Measurements from ENCODE around the gene IFT25. TPM values are rescaled to one million over a fixed set of nuclear protein-coding genes. Genes with fewer than 3 reads are reported as not detected.
"Not testable (repeated sequence)": the region's sequence is repeated elsewhere in the genome, so short reads cannot be mapped to it uniquely, and the experiment has no call there.

Gene IFT25
- 27.2 and 28.2 TPM in 2 replicates for total RNA-seq (2014; rRNA removed; shearing (Covaris generic))
- 97.1 and 109 TPM in 2 replicates for polyA plus RNA-seq (2016; fragmentation: Nextera tagmentation; extraction: Ambion mirVana)
- long read RNA-seq, transcript HSPB11-201 (6 exons, 915 nt): major isoform, 31 of 46 reads
- long read RNA-seq, partial matches to known transcripts: 0 of 46 reads
- long read RNA-seq, other reads (novel, unspliced or antisense): 15 of 46 reads

DNA sequence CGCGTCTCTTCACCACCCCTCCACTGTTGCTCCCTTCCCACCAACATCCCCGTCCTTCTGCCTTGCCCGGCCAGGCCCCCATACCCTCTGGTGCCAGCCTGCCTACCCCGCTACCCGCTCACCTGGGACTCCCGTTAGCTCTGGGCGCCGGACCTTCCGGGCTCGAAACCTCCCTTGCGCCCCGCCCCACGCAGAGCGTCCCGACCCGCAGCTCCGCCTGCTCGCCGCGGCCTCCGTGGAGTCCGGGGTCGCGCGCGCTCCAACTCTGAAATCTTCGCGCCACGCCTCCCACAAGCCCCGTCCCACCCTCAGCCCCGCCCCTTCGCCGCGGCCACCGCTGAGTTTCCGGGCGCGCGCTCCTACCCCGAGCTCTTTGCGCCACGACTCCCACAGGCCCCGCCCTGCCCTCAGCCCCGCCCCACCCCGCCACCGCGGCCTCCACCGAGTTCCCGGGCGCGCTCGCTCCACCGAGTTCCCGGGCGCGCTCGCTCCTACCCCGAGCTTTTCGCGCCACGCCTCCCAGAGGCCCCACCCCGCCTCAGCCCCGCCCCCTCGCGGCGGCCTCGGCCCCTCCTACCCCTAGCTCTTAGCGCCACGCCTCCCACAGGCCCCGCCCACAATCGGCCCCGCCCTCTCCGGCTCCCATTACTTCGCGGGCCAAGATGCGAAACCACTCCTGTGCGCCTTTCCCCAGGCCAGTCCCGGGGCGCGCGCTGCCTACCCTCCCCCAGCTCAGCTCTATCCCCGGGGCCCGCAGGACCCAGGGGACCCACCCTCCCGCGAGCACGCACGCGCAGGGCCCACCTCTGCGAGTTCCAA, at the start of gene IFT25:
Gene IFT25 (minus strand): TSS at position 267 of the 819 bp plus-strand sequence. CDS start 5,617 bp downstream, outside the sequence.
- H3K27ac Mint-ChIP-seq: peak within 1 kb of the TSS; percentile 76
- peaks cover 54% of the 10 kb centered on the region for H3K4me1 Mint-ChIP-seq
- TF ChIP-seq, protein P1, sequence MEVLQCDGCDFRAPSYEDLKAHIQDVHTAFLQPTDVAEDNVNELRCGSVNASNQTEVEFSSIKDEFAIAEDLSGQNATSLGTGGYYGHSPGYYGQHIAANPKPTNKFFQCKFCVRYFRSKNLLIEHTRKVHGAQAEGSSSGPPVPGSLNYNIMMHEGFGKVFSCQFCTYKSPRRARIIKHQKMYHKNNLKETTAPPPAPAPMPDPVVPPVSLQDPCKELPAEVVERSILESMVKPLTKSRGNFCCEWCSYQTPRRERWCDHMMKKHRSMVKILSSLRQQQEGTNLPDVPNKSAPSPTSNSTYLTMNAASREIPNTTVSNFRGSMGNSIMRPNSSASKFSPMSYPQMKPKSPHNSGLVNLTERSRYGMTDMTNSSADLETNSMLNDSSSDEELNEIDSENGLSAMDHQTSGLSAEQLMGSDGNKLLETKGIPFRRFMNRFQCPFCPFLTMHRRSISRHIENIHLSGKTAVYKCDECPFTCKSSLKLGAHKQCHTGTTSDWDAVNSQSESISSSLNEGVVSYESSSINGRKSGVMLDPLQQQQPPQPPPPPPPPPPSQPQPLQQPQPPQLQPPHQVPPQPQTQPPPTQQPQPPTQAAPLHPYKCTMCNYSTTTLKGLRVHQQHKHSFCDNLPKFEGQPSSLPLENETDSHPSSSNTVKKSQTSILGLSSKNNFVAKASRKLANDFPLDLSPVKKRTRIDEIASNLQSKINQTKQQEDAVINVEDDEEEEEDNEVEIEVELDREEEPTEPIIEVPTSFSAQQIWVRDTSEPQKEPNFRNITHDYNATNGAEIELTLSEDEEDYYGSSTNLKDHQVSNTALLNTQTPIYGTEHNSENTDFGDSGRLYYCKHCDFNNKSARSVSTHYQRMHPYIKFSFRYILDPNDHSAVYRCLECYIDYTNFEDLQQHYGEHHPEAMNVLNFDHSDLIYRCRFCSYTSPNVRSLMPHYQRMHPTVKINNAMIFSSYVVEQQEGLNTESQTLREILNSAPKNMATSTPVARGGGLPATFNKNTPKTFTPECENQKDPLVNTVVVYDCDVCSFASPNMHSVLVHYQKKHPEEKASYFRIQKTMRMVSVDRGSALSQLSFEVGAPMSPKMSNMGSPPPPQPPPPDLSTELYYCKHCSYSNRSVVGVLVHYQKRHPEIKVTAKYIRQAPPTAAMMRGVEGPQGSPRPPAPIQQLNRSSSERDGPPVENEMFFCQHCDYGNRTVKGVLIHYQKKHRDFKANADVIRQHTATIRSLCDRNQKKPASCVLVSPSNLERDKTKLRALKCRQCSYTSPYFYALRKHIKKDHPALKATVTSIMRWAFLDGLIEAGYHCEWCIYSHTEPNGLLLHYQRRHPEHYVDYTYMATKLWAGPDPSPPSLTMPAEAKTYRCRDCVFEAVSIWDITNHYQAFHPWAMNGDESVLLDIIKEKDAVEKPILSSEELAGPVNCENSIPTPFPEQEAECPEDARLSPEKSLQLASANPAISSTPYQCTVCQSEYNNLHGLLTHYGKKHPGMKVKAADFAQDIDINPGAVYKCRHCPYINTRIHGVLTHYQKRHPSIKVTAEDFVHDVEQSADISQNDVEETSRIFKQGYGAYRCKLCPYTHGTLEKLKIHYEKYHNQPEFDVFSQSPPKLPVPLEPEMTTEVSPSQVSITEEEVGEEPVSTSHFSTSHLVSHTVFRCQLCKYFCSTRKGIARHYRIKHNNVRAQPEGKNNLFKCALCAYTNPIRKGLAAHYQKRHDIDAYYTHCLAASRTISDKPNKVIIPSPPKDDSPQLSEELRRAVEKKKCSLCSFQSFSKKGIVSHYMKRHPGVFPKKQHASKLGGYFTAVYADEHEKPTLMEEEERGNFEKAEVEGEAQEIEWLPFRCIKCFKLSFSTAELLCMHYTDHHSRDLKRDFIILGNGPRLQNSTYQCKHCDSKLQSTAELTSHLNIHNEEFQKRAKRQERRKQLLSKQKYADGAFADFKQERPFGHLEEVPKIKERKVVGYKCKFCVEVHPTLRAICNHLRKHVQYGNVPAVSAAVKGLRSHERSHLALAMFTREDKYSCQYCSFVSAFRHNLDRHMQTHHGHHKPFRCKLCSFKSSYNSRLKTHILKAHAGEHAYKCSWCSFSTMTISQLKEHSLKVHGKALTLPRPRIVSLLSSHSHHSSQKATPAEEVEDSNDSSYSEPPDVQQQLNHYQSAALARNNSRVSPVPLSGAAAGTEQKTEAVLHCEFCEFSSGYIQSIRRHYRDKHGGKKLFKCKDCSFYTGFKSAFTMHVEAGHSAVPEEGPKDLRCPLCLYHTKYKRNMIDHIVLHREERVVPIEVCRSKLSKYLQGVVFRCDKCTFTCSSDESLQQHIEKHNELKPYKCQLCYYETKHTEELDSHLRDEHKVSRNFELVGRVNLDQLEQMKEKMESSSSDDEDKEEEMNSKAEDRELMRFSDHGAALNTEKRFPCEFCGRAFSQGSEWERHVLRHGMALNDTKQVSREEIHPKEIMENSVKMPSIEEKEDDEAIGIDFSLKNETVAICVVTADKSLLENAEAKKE (CRISPR knock-in tag; IDR thresholded peaks at IDR 0.05): no peak
- peak; percentile 54 for TF ChIP-seq POLR2AphosphoS5 (IDR thresholded peaks at IDR 0.05; ENCODE audit: low read depth)
- no peaks in the 10 kb centered on the region for H3K9me3 Mint-ChIP-seq
- H2AFZ ChIP-seq: peak within 1 kb of the TSS; percentile 96
- H3K4me3 ChIP-seq: peak within 1 kb of the TSS; percentile 93
- peak; percentile 84 for ATAC-seq
- peak within 1 kb of the TSS; percentile 94 for H3K4me2 ChIP-seq
- no peaks in the 10 kb centered on the region for H3F3A ChIP-seq (replicated peaks; ENCODE audit: low read depth)
- H3K27me3 ChIP-seq (ENCODE audit: insufficient read depth): no peaks in the 10 kb centered on the region
- peak within 1 kb of the TSS; percentile 67; the same call in 1 of the 2 replicates for H3K27ac ChIP-seq (ENCODE audit: low read depth)
- H3K36me3 ChIP-seq (ENCODE audit: insufficient read depth): no peaks in the 10 kb centered on the region
- peaks cover 3% of the 10 kb centered on the region for H3K27me3 Mint-ChIP-seq (ENCODE audit: insufficient read depth, low read depth, poor library complexity)
- peak within 1 kb of the TSS; percentile 89 for H3K4me3 Mint-ChIP-seq
- peak; percentile 92 for DNase-seq (ENCODE audit: low spot score)
- H3K36me3 Mint-ChIP-seq (ENCODE audit: low read depth): no peaks in the 10 kb centered on the region; the same call in 2 of the 3 replicates
- no peaks in the 10 kb centered on the region for H3K9me2 ChIP-seq (ENCODE audit: insufficient read depth)
- H4K20me1 ChIP-seq (replicated peaks; ENCODE audit: insufficient read depth): peaks cover 10% of the 10 kb centered on the region
- peaks cover 44% of the 10 kb centered on the region for H3K4me1 ChIP-seq (ENCODE audit: insufficient read depth)
- H3K79me2 ChIP-seq (replicated peaks; ENCODE audit: insufficient read depth): peaks cover 55% of the 10 kb centered on the region

DNA sequence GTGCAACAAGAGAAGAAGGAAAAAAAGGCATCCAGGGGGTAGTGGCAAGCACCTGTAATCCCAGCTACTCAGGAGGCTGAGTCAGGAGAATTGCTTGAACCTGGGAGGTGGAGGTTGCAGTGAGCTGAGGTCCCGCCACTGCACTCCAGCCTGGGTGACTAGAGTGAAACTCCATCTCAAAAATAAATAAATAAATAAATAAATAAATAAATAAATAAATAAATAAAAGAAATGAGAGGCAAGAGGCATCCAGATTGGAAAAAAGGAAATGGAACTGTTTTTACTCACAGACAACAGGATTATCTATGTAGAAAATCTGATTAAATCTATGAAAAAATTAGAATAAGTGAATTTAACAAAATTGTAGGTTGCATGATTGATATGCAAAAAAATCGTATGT, 49.0 kb upstream of the IFT25 start:
- not testable (repeated sequence) for H3K27ac ChIP-seq (ENCODE audit: low read depth); H3K9me3 Mint-ChIP-seq; H3K36me3 ChIP-seq (ENCODE audit: insufficient read depth); H2AFZ ChIP-seq; H3K4me3 ChIP-seq; H3K4me1 ChIP-seq (ENCODE audit: insufficient read depth); H3K4me2 ChIP-seq; H3K4me1 Mint-ChIP-seq; H3K79me2 ChIP-seq (replicated peaks; ENCODE audit: insufficient read depth); H3K27ac Mint-ChIP-seq; H4K20me1 ChIP-seq (replicated peaks; ENCODE audit: insufficient read depth); H3K27me3 Mint-ChIP-seq (ENCODE audit: insufficient read depth, low read depth, poor library complexity); H3K36me3 Mint-ChIP-seq (ENCODE audit: low read depth); DNase-seq (ENCODE audit: low spot score); H3K4me3 Mint-ChIP-seq; H3K9me2 ChIP-seq (ENCODE audit: insufficient read depth); H3F3A ChIP-seq (replicated peaks; ENCODE audit: low read depth); H3K27me3 ChIP-seq (ENCODE audit: insufficient read depth); ATAC-seq

Data from GM23338 (cell line).